UCSD-AML1 (cell line): Measurements from ENCODE around the gene TSHZ3.

Source experiments
- DNase-seq: peaks from one replicate; lab custom pipeline; 2025; ENCODE audit not compliant: unreplicated experiment; lab: John Stamatoyannopoulos, UW

The TSHZ3 gene, protein sequence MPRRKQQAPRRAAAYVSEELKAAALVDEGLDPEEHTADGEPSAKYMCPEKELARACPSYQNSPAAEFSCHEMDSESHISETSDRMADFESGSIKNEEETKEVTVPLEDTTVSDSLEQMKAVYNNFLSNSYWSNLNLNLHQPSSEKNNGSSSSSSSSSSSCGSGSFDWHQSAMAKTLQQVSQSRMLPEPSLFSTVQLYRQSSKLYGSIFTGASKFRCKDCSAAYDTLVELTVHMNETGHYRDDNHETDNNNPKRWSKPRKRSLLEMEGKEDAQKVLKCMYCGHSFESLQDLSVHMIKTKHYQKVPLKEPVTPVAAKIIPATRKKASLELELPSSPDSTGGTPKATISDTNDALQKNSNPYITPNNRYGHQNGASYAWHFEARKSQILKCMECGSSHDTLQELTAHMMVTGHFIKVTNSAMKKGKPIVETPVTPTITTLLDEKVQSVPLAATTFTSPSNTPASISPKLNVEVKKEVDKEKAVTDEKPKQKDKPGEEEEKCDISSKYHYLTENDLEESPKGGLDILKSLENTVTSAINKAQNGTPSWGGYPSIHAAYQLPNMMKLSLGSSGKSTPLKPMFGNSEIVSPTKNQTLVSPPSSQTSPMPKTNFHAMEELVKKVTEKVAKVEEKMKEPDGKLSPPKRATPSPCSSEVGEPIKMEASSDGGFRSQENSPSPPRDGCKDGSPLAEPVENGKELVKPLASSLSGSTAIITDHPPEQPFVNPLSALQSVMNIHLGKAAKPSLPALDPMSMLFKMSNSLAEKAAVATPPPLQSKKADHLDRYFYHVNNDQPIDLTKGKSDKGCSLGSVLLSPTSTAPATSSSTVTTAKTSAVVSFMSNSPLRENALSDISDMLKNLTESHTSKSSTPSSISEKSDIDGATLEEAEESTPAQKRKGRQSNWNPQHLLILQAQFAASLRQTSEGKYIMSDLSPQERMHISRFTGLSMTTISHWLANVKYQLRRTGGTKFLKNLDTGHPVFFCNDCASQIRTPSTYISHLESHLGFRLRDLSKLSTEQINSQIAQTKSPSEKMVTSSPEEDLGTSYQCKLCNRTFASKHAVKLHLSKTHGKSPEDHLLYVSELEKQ

DNA sequence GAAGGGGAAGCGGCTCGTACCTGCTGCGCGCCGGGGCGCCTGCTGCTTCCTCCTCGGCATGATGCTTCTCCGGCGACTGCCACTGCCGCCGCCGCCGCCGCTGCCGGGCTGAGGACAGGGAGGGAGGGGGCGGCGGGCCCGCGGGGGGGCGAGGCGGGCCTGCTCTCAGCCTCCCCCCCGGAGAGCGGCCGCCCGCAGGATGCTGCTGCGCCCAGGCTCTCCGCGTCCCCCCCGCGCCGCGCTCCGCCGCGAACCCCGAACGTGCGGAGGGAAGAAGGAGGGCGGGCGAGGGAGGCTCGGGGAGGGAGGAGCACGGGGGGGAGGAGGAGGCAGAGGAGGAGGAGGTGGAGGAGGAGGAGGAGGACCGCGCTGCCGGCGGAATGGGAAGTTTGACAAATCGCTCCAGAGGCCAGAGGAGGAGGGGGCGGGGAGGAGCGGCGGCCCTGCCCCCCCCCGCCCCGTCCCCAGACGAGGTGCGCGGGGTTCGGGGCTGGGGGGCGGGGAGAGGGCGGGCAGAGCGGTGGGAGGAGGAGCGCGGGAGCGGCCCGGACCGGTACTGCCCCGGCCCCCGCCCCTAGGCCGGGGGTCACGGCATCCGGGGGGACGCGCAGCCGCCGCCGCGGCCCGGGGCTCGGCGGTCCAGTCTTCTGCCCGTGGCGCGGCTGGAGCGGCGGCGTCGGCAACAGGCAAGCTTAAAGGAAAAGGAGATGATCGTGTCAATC is at the start of gene TSHZ3:
TSS of gene TSHZ3 (minus strand) at position 277 of the 722 bp plus-strand sequence. CDS start at position 60, 217 bp downstream.
- peak; percentile 89 for DNase-seq

DNA sequence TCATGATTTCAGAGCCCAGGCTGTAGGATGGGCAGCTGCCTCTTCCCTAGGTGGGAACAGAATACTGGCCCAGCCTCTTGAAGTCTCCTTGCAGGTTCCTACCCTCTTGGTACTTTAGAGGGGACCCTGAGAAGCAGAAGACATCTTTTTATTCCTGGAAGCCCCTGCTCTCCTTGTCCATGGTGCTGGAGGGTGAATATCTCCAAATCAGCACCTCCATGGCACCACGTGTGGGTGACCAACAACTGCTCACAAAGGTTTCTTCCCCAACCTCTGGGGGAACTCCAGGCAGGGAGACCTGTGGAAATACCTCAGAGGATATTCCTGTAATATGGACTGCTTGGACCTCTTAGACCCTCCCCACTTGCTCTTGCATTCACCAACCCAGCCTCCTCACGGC is 48.1 kb upstream of the TSHZ3 start:
- no peak for DNase-seq

DNA sequence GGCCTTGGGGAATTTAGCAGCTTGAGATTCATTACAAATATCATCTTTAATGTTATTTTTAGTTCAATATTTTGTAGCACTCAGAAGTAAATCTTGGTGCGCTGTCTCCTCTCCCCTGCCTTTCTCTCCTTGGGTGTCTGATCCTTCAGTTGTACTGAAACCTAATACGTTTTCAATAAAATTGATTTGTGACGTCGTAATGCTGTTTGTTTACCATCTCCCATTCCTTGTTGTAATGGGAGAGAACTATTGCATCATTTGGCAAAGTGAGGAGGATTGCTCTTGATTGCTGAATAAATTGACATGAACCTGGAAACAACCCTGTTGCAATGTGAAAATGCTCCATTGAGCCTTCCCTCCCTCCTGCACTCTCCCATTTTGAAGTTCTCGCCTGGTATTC is 43.2 kb upstream of the TSHZ3 start:
- DNase-seq: no peak

DNA sequence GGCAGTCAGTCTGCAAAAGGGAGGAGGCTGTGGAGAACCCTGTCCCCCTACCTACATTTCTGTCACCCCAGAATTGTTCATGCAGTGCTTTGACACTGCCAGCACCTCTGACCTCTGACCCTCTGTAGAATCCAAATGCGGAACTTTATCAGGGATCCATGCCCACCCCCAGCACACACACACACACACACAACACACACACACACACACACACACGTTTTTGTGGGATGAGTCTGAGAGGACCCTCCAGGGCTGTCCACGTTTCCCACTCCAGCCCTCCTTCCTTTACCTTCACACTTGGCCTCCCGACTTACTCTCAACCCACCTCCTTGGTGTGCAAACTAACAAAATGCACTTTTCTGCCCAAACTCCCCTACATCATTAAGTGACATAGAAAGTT is 42.3 kb upstream of the TSHZ3 start:
- no peak for DNase-seq

DNA sequence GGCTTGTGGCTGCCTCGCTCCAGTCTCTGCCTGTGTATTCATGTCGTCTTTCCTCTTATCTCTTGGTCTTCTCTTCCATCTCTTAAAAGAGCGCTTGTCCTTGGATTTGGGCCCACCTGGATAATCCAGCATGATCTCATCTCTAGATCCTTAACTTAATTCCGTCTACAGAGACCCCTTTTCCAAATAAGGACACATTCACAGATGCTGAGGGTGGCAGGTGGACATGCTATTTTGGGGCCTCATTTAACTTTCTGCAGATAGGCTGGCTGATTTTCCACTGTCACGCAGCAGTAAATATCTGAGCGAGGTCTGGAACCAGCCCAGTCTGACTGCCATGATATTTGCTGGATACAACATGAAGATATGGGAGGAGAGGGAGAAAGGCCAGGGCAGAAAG is 41.5 kb upstream of the TSHZ3 start:
- no peak for DNase-seq

DNA sequence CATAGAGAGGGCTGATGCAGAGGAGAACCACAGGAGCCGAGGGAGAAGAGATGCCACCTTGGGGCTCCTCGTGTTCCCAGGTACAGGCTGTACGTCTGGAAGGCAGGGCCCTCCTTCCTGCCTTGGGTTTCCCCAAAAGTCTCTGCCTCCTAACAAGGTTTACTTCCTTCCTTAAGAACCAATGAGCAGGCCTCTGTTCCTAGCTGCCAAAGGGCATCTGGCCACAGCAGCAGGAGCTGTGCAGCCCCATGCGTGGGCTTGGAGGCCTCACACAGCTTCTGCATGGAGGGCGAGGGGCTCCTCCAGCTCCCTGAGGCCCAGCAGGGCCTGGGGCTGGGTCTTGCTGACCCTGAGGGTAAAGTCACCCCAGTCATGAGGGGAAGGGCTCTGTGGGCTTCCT is 40.6 kb upstream of the TSHZ3 start:
- peak; percentile 24 for DNase-seq

DNA sequence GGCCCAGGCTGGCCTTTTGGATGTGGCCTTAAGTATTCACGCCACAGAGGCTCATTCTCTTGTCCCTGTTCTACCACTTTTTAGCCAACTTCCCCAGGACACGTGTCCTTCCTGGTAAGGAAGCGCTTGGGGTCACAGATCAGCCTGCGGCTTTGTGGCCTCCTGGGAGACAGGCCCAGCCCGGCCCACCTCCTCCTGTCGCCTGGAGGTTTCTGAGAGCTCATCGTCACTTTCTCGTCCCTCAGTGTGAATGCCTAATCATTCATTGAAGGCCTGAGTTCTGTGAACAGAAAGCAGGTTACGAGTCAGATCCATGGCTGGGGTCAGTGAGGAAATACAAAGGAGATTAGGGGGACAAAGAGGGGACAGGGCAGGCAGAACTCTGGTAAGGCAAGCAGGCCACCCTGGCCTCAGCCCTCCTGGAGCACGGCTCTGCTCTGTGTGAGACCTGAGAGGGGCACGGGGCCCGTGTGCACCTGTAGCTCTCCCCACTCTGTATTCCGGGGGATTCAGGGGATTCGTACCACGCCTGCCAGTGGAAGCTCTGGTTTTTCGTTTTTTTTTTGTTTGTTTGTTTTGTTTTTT is 38.6 kb upstream of the TSHZ3 start:
- peak; percentile 61 for DNase-seq

DNA sequence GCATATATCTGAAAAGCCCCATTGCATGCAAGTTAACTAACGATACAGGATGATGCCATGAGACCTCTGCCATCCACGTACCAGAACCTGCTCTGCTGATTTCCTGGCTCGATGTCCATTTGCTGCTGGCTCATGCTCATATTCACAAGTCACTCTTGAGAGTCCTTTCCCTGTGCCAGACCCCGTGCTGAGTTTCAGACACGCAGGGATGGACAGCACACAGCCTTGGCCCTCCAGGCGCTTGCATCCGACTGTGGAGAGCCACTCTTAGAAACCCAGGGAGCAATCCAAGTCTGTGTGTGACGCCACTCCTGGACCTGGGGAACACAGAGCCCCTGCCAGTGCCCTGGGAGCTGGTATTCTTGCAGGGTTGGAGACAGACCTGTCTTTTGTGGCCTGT is 37.6 kb upstream of the TSHZ3 start:
- no peak for DNase-seq

DNA sequence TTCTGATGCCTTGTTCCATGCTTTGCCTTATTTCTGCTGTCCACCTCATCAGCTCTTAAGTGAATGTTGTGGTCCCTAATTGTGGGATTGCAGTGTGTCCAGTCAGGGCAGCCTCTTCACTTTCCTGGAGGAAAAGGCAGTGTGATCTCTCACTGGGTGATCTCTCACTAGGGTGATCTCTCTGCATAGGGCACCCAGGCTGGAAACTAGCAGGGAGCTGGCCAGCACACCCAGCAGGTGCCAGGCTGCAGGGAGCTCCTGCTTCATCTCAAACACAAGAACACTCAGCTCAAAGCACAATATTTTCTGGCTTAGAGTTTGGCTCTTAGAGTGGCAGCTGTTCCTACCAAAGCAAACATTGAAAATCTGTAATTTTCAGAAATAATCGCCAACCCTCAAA is 36.5 kb upstream of the TSHZ3 start:
- DNase-seq: no peak

DNA sequence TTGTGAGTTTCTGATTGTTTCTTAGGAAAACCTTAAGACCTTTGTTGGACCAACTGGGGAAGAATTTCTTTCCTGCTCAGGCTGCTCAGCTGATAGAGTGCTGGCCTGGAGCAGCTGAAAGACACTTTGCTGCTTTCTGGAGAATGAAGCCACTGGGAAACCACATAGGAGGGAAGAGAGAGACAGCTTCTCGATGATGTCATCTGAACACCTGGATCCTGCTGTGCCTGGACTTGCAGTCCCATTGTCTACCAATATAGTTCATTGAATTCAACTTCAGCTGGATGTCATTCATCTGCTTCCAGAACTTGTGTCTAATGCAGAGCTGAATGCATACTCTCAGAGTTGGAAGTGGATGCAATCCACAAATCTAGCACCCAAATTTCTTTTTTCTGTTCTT is 34.3 kb upstream of the TSHZ3 start:
- DNase-seq: no peak

DNA sequence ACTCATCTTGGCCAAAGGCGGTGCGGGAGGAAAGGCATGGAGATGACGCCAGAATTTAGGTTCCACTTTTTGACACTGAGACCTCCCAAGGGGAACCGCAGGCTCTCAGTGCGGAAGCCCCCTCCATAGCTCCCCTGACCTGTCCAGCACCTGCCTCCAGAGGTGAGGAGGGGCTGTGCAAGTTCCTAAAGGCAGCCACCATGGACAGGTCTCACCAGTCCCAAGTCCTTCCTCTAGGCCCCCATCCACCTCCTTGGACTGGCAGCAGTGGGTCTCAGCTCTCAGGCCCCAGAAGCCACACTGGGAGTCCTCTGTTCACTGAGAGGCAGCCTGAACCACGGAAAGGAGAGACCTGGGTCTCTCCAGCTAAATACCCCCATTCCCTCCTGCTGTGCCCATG is 31.6 kb upstream of the TSHZ3 start:
- DNase-seq: no peak

DNA sequence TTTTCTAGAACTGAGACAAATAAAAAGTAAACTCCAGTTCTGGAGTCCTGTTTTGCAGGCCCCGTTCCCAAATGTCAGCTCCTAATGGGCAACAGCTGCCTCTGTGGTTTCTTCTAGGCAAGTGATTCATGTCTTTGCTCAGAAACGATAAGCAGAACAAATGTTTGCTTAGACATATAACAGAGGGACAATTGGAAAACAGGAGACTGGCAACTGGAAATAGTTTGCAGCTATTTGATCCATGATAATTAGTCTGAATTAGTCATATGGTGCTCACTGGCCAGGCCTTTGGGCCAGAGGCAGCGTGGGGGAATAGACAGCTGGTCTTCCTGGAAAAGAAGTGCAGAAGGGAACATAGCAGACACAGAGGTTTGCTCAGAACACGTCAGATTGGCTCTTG is 29.2 kb upstream of the TSHZ3 start:
- peak; percentile 33 for DNase-seq

DNA sequence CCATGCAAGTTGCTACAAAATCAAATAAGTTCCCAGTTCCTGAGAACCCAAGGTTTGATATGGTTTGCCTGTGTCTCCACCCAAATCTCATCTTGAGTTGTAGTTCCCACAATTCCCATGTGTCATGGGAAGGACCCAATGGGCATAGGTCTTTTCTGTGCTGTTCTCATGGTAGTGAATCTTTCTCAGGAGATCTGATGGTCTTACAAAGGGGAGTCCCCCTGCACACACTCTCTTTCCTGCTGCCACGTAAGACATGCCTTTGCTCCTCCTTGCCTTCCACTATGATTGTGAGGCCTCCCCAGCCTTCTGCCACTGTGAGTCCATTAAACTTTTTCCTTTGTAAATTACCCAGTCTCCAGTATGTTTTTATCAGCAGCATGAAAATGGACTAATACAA is 28.5 kb upstream of the TSHZ3 start:
- no peak for DNase-seq

DNA sequence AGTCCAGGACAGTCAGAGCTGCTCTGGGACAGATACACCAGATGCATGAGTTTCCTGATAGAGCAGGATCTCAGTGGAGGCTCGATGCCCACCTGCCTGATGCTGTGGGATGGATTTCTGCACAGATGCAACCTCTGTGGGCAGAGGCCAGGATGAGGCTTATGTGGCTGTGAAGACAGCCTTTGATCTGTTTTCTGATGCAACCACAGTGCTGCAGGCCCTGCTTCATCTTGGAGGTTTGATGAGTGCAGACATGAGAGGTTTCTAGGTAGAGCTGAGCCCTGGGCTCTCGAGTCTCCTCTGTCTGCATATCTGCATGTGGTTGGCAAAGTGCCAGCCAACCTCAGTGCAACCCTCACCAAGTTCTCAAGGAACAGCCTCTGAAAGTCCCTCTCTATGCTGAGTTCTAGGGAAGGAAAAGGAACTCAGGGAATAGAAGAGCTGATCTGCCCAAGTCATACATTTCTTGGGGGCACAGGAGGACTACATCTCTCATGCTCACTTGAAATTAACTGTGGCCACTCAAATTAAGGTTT is 23.1 kb upstream of the TSHZ3 start:
- DNase-seq: no peak

DNA sequence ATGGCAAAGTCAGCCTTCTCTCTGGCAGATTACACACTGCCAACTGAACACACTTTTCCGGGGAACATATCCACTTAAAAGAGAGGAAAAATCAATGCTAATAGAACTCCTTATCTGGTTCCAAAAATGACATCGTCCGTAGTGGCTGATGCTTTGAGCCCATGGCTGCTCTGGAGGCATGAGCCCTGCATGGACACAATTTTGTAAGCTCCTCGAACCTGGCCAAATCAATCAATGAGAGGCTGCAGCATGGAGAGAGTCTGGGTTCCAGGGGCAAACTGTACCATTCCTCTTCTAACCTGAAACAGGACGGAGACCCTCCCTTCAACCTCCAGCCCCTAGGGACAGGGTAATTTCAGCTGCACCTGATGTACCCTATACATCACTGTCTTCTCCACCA is 21.0 kb upstream of the TSHZ3 start:
- no peak for DNase-seq

DNA sequence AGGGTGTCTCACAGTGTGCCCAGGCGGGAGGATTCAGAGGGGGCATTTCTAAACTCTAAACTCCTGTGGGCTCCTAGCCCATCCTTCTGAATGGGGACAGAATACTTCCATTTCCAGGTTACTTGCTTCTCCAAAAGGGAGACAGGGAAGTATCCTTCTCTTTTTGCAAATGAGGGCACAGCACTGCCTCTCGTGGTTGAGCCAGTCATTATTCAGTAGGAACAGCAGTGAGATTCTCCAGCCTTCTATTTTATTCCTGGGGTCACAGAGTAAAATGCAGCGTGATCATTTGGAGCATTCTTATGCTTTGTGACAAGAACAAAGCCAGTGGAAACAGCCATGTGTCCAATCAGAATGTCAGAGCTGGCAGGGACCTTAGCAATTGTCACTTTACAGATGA is 15.7 kb upstream of the TSHZ3 start:
- no peak for DNase-seq

DNA sequence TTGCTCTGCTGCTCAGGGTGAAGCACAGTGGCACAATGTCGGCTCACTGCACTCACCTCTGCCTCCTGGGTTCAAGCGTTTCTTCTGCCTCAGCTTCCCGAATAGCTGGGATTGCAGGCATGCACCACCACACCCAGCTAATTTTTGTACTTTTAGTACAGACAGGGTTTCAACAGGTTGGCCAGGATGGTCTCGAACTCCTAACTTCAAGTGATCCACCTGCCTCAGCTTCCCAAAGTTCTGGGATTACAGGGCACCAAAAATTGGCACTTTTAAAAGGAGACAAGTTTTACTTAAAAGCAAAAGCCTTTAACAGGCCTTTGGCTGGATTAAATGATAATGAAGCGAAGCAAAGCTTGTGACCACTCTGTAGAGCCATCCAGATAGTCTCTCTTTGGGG is 12.5 kb upstream of the TSHZ3 start:
- DNase-seq: no peak

DNA sequence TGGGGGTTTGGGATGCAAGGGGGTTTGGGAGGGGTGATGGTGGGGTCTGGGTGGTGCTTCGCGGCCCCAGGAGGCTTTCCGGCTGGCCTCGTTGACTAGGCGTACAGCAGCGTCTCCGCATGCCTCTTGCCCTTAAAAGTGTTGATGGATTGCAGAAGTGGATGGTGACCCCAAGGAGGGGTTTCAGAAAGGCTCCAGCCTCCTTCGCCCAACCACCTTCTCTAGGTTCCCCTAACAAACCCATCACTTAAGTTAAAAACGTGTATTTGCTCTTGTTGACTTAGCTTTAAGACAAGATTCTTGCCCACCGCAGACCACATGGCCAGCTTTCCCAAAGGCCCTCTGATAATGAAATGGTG is 8.1 kb upstream of the TSHZ3 start:
- DNase-seq: no peak

DNA sequence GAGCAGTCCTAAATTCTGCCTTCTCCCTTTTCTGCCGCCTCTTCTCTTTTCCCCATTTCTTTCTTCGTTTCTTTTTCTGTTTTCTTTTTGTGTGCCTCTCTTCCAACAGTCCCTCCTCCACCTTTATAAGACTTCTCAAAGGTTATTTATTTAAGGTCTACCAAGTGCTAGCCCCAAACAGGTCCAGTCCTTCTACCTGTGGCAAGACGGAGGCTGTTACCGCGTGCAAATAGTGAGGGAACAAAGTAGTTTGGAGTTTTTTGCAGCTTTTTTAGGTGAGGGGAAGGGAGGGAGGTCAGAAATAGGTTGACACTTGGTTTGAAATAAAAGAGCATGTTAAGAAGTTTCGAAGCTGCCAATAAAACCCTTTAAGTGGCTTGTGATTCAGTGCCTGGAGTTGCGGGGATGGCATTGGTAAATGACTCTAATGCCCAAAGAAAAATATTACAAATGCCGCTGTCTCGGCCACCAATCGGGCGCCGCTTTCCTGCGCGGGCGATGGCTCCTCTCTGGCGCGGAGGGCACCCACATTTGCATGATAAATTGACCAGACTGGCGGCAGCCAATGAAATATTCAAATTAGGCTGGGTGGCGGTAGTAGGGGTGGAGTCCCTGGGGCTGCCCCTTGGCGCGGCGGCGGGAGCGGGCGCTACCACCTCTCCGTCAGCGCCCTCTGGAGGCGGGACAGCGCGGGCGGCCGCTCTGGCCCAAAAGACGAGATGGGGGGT is 7.5 kb upstream of the TSHZ3 start:
- peak; percentile 65 for DNase-seq

DNA sequence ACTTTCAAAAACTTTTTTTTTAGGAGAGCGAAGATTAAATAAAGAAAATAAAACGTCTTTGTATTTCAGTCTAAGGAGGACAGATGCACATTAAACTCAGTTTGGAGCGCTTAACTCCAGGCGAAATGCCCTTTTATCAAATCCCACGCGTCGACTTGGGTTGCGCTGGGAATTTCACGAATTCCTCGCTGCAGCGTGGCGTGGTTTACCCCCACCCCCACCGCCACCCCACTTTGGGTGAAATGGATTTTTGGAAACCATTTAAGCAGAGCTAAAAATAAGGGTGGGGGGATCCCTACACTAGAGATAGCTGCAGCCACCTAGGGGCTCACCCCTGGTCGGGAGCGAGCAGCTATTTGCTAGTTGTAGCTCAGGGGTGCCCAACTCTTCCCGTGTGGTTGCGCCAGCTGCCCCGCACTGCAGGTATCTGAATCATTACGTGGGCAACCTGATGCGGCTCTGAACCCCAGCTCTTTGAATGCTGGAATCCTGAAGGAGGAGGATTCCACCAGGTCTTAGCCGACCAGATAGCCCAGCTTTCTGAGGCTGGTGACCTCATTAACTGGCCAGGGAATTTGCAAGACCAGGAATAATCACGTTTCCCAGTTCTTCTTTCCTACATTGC is 6.5 kb upstream of the TSHZ3 start:
- DNase-seq: no peak
